ENCODE results near the gene FYN.
A peak's percentile ranks its signal among the peaks of the same experiment; 100 is the strongest.

Gene FYN

GRCh38 chr6:111873178-111874024, at the start of gene FYN:
TSS of gene FYN (minus strand) at chr6:111873452. CDS start at chr6:111720051, 153,401 bp downstream.
- peak; percentile 97 for DNase-seq (ENCODE audit: low read depth)
- peak within 1 kb of the TSS; percentile 75 for H3K4me3 ChIP-seq (ENCODE audit: low read depth, low read length)
- peak; percentile 30 for TF ChIP-seq CTCF (conservative IDR thresholded peaks at IDR 0.05; ENCODE audit: low read depth, low read length)

DNA sequence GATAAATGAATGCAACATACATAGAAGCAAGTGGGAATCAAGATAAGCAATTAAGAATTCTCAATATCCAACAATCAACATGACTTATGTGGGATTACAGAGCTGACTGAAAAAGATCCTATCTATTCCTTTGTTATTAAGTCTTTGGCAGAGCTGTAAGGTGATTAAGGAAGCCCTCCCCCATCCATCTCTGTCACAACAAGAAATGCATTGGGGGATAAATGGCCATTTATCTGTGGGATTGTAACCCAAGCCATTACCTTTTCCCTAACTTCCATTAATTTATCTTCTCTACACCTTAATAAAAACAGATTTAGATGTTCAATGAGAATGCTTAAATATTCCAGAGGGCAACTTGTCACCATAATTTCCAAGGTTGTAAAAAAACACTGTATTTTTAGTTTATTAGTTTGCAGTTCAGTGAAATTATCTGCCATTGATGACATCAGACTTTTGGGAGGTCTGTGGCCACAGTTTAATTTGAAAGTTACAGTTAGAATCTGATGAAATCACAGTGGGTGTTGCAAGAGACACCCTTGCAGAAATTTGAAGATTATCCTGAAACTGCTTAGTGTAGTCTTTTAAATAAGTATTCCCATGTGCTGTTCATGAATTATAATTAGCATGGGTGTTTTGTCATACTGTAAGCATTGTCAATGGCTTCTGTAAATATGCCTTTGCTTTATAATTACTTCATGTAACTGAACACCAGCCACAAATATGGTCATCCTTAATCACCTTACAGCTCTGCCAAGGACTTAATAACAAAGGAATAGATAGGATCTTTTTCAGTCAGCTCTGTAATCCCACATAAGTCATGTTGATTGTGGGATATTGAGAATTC, 49.4 kb upstream of the FYN start:
- peak; percentile 54 for DNase-seq (ENCODE audit: low read depth)
- TF ChIP-seq CTCF (conservative IDR thresholded peaks at IDR 0.05; ENCODE audit: low read depth, low read length) = no peak
- no peak overlapping the region for H3K4me3 ChIP-seq (ENCODE audit: low read depth, low read length)

DNA sequence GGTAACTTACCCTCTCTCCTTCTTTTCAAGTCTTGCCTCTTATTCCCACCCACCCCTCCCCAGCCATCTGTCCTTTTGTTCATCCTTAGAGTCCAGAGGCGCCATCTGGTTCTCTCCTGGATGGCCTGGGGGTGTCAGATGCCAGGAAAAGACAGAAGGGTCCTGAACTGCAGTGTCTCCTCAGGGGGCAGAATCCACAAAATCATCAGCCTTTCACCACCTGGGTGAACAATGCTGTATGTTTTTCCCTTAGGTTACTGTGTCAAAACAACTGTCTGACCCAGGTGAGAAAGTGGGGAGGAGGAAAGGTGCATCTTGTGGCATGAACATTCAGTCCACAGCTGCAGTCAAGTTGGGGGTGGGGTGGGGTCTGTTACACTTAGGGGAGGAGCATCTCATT, 47.9 kb upstream of the FYN start:
- H3K4me3 ChIP-seq (ENCODE audit: low read depth, low read length) = no peak overlapping the region
- no peak for DNase-seq (ENCODE audit: low read depth)
- no peak for TF ChIP-seq CTCF (conservative IDR thresholded peaks at IDR 0.05; ENCODE audit: low read depth, low read length)

DNA sequence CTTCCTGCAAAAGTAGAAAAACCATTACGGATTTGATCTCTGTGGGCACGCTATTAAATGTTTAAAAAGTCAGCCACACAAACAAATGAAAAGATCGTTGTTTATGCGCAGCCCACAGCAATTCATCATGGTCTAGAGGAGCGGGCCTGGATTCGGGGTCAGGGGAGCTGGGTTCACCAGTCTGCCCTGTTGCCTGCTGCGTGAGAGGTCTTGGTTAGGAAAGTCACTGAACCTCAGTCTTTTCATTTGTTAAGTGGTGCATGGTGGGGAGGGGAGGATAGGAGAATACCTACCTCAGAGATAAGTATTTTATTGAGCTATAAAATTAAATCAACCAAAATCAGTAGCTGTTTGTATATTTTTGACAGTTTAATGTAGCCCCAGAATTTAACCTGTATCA, 47.3 kb upstream of the FYN start:
- TF ChIP-seq CTCF (conservative IDR thresholded peaks at IDR 0.05; ENCODE audit: low read depth, low read length) = no peak
- no peak overlapping the region for H3K4me3 ChIP-seq (ENCODE audit: low read depth, low read length)
- DNase-seq (ENCODE audit: low read depth) = no peak

GRCh38 chr6:111918825-111919224, 45.6 kb upstream of the FYN start:
- peak; percentile 34 for DNase-seq (ENCODE audit: low read depth)
- H3K4me3 ChIP-seq (ENCODE audit: low read depth, low read length) = no peak overlapping the region
- TF ChIP-seq CTCF (conservative IDR thresholded peaks at IDR 0.05; ENCODE audit: low read depth, low read length) = no peak

GRCh38 chr6:111916747-111917146, 43.5 kb upstream of the FYN start:
- no peak for TF ChIP-seq CTCF (conservative IDR thresholded peaks at IDR 0.05; ENCODE audit: low read depth, low read length)
- no peak for DNase-seq (ENCODE audit: low read depth)

More at GRCh38 chr6:111916747-111917146, 43.5 kb upstream of the FYN start:
- H3K4me3 ChIP-seq (ENCODE audit: low read depth, low read length) = no peak overlapping the region

Data from choroid plexus epithelial cell (primary cell).